ENCODE data around the gene CYCS.

CYCS gene

GRCh38 chr7:25125137-25125946 lies at the start of gene CYCS:
TSS of gene CYCS (minus strand) at chr7:25125260. CDS start at chr7:25124119, 1,141 bp downstream.
- TF ChIP-seq USF1 (IDR thresholded peaks at IDR 0.05) (0 out of 2 replicates have a peak, but pooled peaks have one; percentile 31), EGR1 (IDR thresholded peaks at IDR 0.05) (no peak), FOXM1 (IDR thresholded peaks at IDR 0.05; ENCODE audit: borderline replicate concordance, low read depth) (no peak), NFIC (IDR thresholded peaks at IDR 0.05) (peak; percentile 27; the same call in 1 of the 2 replicates), REST (IDR thresholded peaks at IDR 0.05; ENCODE audit: low read depth) (no peak), TCF12 (IDR thresholded peaks at IDR 0.05; ENCODE audit: low read depth) (peak; percentile 75), YY1 (IDR thresholded peaks at IDR 0.05; ENCODE audit: low read depth) (peak; percentile 50), TAF1 (IDR thresholded peaks at IDR 0.05; ENCODE audit: low read depth) (peak; percentile 94), TEAD4 (IDR thresholded peaks at IDR 0.05) (peak; percentile 33; the same call in 1 of the 2 replicates), RAD21 (IDR thresholded peaks at IDR 0.05; ENCODE audit: low read depth) (no peak), CEBPB (IDR thresholded peaks at IDR 0.05) (peak; percentile 35; the same call in 1 of the 2 replicates), CREB1 (IDR thresholded peaks at IDR 0.05; ENCODE audit: low read depth) (peak; percentile 97), EP300 (IDR thresholded peaks at IDR 0.05; ENCODE audit: borderline replicate concordance) (no peak; the same call in 1 of the 2 replicates), ZBTB7A (IDR thresholded peaks at IDR 0.05; ENCODE audit: low read depth) (no peak), MAX (IDR thresholded peaks at IDR 0.05) (peak; percentile 99)

DNA sequence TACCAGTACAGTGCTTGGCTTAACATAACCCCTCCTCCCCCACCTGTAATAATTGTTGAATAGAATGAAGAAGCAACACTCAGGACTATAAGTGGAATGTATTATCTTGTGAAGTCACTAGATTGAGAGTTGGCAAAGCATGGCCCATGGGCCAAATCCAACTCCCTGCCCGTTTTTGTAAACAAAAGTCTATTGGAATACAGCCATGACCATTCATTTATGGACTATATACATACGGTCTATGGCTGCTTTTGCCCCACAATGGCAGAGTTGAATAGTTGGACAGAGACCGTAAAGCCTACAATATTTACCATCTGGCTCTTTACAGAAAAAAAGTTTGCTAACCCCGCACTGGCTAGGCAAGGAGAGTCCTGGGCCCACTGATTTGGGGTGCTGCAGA lies 48.1 kb upstream of the CYCS start:
- TF ChIP-seq ZBTB7A (IDR thresholded peaks at IDR 0.05; ENCODE audit: low read depth) (no peak), TCF12 (IDR thresholded peaks at IDR 0.05; ENCODE audit: low read depth) (no peak), REST (IDR thresholded peaks at IDR 0.05; ENCODE audit: low read depth) (no peak), TAF1 (IDR thresholded peaks at IDR 0.05; ENCODE audit: low read depth) (no peak), CEBPB (IDR thresholded peaks at IDR 0.05) (no peak), NFIC (IDR thresholded peaks at IDR 0.05) (no peak), EGR1 (IDR thresholded peaks at IDR 0.05) (no peak), CREB1 (IDR thresholded peaks at IDR 0.05; ENCODE audit: low read depth) (no peak), FOXM1 (IDR thresholded peaks at IDR 0.05; ENCODE audit: borderline replicate concordance, low read depth) (no peak), RAD21 (IDR thresholded peaks at IDR 0.05; ENCODE audit: low read depth) (no peak), EP300 (IDR thresholded peaks at IDR 0.05; ENCODE audit: borderline replicate concordance) (no peak), MAX (IDR thresholded peaks at IDR 0.05) (no peak)

DNA sequence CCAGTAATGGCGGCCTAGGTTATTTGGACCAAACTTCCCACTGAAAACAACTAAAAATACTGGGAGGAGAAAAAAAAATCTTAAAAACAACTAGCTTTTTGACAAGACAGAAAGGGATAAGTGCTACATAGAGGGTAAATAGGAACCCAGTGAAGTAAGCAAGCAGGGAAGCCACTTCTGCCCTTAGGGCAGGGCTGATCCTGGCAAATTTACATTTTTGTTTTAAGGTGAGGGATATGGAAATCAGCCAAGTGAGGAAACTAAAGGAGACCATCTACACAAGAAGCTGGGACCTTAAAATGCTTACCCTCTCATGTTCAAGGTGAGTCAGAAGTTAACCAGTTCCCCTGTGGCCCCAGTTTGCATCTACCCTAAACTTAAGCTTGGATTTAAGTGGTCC lies 46.5 kb upstream of the CYCS start:
- TF ChIP-seq CREB1 (IDR thresholded peaks at IDR 0.05; ENCODE audit: low read depth) (no peak), NFIC (IDR thresholded peaks at IDR 0.05) (no peak), TAF1 (IDR thresholded peaks at IDR 0.05; ENCODE audit: low read depth) (no peak), USF1 (IDR thresholded peaks at IDR 0.05) (no peak), FOXM1 (IDR thresholded peaks at IDR 0.05; ENCODE audit: borderline replicate concordance, low read depth) (no peak), ZBTB7A (IDR thresholded peaks at IDR 0.05; ENCODE audit: low read depth) (no peak), REST (IDR thresholded peaks at IDR 0.05; ENCODE audit: low read depth) (no peak), YY1 (IDR thresholded peaks at IDR 0.05; ENCODE audit: low read depth) (no peak), EP300 (IDR thresholded peaks at IDR 0.05; ENCODE audit: borderline replicate concordance) (no peak), CEBPB (IDR thresholded peaks at IDR 0.05) (no peak), MAX (IDR thresholded peaks at IDR 0.05) (no peak), RAD21 (IDR thresholded peaks at IDR 0.05; ENCODE audit: low read depth) (no peak), TCF12 (IDR thresholded peaks at IDR 0.05; ENCODE audit: low read depth) (no peak), EGR1 (IDR thresholded peaks at IDR 0.05) (no peak), TEAD4 (IDR thresholded peaks at IDR 0.05) (no peak)

All from Ishikawa (cell line).